Left lung (tissue), 10 donors: ENCODE measurements around the gene DDX49. TPM values are rescaled to one million over a fixed set of nuclear protein-coding genes. Genes with fewer than 3 reads are reported as not detected.

Experiments
- ATAC-seq: fragments of 200-7000 bp; cut with Tn5 transposase; one replicate; pipeline ENCODE4 v1.9.1; 2020; ENCODE audit warnings: moderate library complexity
- DNase-seq, 4 donors: peaks; one replicate each; pipeline ENCODE4 v3.0.0-alpha.2; 2013 to 2020
- H3K27ac ChIP-seq, 2 donors: fragments of 200-600 bp; sonication (generic) in 1 of 2; one replicate each; pipeline versions ENCODE4 v1.5.0 to v1.8.0; 2020 to 2021
- H3K27me3 ChIP-seq, 2 donors: fragments of 200-600 bp; sonication (generic) in 1 of 2; one replicate each; pipeline versions ENCODE4 v1.5.0 to v1.8.0; 2020 to 2021
- H3K36me3 ChIP-seq, 2 donors: fragments of 200-600 bp; sonication (generic) in 1 of 2; one replicate each; pipeline versions ENCODE4 v1.5.0 to v1.8.0; 2020 to 2021
- H3K4me1 ChIP-seq, 2 donors: fragments of 200-600 bp; one replicate each; pipeline ENCODE4 v1.8.0; 2021
- H3K4me3 ChIP-seq, 2 donors: fragments of 200-600 bp; sonication (generic) in 1 of 2; one replicate each; pipeline versions ENCODE4 v1.5.0 to v1.8.0; 2020 to 2021; ENCODE audit warnings: mild to moderate bottlenecking in 1 of 2
- H3K9me3 ChIP-seq, 2 donors: fragments of 200-600 bp; sonication (generic) in 1 of 2; one replicate each; pipeline versions ENCODE4 v1.5.0 to v1.8.0; 2020 to 2021
- intact Hi-C, 2 donors: fragments of 100-400 bp; cut with DNase I; formaldehyde crosslinking; loops; one replicate each; pipeline versions ENCODE4 v1.11.2 to v1.14.2; 2022
- polyA plus RNA-seq, 6 donors: library from polyadenylated mRNA; unstranded; fragments of 120-200 nt; gene quantifications; one replicate each; pipeline ENCODE4 v1.2.1, GENCODE V29; 2013; ENCODE audit not compliant: insufficient read length in 6 of 6
- total RNA-seq, 2 donors: library from RNA; stranded (reverse); fragmentation: NEBNext Ultra II Directional; extraction: Animal tissue kit (Norgen Biotek cat#: 25700); gene quantifications; one replicate each; pipeline ENCODE4 v1.2.1, GENCODE V29; 2021
- TF ChIP-seq, protein P1 (sequence below), 2 donors: fragments of 200-600 bp; sonication (generic) in 1 of 2; IDR thresholded peaks; one replicate each; pipeline versions ENCODE4 v1.5.0 to v1.8.0; 2021; ENCODE audit warnings: antibody characterized with exemption in 2 of 2
- donor health status: DM: no; HTN: yes; CAD: no.
- donor health status: DM: no; HTN: no; CAD: no.

The DDX49 gene
- total and polyA plus RNA-seq, 8 donors, result 33.5 to 51.8 (median 42.4) TPM

DNA sequence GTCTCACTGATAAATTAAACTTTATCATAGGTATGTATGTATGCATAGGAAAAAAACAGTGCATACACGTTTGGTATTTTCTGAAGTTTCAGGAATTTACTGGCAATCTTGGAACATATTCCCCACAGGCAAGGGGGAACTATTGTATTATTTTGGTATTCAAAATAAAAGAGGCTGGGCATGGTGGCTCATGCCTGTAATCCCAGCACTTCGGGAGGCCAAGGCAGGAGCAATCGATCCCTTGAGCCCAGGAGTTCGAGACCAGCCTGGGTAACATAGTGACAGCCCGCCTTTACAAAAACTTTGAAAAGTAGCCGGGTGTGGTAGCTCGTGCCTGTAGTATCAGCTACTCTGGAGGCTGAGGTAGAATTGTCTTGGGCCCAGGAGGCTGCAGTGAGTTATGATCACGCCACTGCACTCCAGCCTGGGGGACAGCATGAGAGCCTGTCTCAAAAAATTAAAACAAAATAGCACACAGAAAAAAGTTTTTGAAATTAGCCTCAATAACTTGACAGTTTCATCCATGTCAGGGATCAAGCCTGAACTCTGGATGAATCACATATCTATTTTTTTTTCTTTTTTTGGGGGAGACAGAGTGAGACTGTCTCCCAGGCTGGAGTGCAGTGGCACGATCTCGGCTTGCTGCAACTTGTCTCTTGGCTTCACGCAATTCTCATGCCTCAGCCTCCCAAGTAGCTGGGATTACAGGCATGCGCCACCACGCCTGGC is 50.6 kb downstream of the DDX49 start:
- no peaks in the 10 kb centered on the region for H3K9me3 ChIP-seq
- H3K27ac ChIP-seq, result peak overlapping the region; percentile 31 to 95
- H3K4me3 ChIP-seq, result no peak overlapping the region
- ATAC-seq, result no peak
- H3K4me1 ChIP-seq, result peaks cover 7 to 84% of the 10 kb centered on the region in 2 donors
- intact Hi-C loops, result no loop called here
- H3K27me3 ChIP-seq, result no peaks in the 10 kb centered on the region
- TF ChIP-seq, protein P1, sequence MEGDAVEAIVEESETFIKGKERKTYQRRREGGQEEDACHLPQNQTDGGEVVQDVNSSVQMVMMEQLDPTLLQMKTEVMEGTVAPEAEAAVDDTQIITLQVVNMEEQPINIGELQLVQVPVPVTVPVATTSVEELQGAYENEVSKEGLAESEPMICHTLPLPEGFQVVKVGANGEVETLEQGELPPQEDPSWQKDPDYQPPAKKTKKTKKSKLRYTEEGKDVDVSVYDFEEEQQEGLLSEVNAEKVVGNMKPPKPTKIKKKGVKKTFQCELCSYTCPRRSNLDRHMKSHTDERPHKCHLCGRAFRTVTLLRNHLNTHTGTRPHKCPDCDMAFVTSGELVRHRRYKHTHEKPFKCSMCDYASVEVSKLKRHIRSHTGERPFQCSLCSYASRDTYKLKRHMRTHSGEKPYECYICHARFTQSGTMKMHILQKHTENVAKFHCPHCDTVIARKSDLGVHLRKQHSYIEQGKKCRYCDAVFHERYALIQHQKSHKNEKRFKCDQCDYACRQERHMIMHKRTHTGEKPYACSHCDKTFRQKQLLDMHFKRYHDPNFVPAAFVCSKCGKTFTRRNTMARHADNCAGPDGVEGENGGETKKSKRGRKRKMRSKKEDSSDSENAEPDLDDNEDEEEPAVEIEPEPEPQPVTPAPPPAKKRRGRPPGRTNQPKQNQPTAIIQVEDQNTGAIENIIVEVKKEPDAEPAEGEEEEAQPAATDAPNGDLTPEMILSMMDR (IDR thresholded peaks at IDR 0.05), result no peak
- DNase-seq, result no peak
- no peaks in the 10 kb centered on the region for H3K36me3 ChIP-seq

DNA sequence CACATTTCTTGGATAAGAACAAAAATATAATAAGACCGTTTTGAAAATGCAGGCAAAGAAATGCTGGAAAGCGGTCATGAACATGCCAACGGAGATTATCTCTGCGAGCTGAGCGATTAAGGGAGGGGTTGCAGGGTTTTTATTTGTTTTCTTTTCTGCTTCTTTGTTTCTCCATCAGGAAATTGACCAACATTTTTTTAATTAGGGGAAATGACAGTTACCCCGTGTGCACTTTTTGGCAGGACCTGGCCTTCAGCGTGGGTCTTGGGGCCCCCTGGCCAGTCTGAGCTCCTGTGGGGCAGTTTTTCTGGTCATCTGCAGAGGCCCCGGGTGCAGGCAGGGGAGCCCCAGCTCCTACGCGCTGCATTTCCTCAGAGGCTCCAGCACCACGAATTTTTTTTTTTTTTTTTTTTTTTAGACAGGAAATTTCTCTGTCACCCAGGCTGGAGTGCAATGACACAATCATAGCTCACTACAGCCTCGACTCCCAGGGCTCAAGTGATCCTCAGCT is 52.8 kb downstream of the DDX49 start:
- no peak overlapping the region for H3K4me3 ChIP-seq
- DNase-seq, result peak in 2 of 4 donors; percentile 21 to 37
- intact Hi-C loops, result no loop called here
- peak overlapping the region; percentile 41 to 95 for H3K27ac ChIP-seq
- no peaks in the 10 kb centered on the region for H3K27me3 ChIP-seq
- H3K4me1 ChIP-seq, result peaks cover 7 to 76% of the 10 kb centered on the region in 2 donors
- peak; percentile 42 for ATAC-seq
- H3K36me3 ChIP-seq, result no peaks in the 10 kb centered on the region
- H3K9me3 ChIP-seq, result no peaks in the 10 kb centered on the region
- TF ChIP-seq, protein P1 (IDR thresholded peaks at IDR 0.05), result no peak

DNA sequence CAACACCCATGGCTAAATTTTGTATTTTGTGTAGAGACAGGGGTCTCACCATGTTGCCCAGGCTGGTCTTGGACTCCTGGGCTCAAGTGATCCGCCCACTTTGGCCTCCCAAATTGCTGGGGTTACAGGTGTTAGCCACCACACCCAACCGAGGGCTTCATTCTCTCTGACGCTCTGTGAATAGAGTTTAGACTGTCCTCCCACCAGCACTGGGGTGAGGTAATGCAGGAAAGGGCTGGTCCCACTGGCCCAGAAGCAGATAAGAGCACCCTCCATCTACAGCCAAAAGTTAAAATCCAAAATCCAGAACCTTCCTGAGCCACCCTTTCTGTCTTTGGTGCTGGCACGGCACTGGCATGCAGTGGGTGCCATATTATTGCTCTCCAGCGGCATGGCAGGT is 53.3 kb downstream of the DDX49 start:
- no peaks in the 10 kb centered on the region for H3K27me3 ChIP-seq
- H3K27ac ChIP-seq, result peak overlapping the region; percentile 41 to 95
- no peaks in the 10 kb centered on the region for H3K36me3 ChIP-seq
- H3K4me1 ChIP-seq, result peaks cover 7 to 71% of the 10 kb centered on the region in 2 donors
- no peaks in the 10 kb centered on the region for H3K9me3 ChIP-seq
- intact Hi-C loops, result no loop called here
- ATAC-seq (no peak), DNase-seq (no peak)
- TF ChIP-seq, protein P1 (IDR thresholded peaks at IDR 0.05), result no peak
- H3K4me3 ChIP-seq, result no peak overlapping the region

DNA sequence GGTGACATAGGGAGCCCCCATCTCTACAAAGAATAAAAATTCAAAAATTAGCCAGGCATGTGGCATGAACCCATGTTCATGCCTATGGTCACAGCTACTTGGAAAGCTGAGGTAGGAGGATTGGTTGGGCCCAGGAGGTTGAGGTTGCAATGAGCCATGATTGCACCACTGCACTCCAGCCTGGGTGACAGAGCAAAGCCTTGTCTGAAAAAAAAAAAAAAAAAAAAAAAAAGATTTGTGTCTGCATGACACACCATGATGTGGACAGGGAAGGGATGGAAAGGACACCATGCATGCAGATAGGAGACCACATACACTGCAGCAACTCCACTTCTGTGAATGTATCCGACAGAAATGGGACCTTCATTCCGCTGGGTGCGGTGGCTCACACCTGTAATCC is 55.5 kb downstream of the DDX49 start:
- TF ChIP-seq, protein P1 (IDR thresholded peaks at IDR 0.05), result no peak
- intact Hi-C loops, result no loop called here
- Histone ChIP-seq H3K4me3 (no peak overlapping the region), H3K36me3 (no peaks in the 10 kb centered on the region), H3K4me1 (peaks cover 3 to 50% of the 10 kb centered on the region in 2 donors), H3K9me3 (no peaks in the 10 kb centered on the region), H3K27me3 (no peaks in the 10 kb centered on the region), H3K27ac (no peak overlapping the region)
- no peak for ATAC-seq
- DNase-seq, result no peak

DNA sequence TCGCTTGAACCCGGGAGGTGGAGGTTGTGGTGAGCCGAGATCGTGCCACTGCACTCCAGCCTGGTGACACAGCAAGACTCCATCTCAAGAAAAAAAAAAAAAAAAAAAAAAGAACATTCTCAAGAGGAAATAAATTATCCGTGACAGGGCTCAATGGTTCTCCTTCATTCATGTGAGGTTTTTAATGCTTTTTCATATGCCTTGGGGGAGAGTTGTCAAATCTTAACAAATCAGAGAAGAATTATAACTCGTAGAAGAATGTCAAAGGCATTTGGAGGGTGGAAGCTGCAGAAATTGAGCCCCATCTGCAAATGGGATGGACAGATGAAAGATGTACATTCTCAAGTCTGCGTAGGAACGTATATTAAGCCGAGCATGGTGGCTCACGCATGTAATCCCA is 56.4 kb downstream of the DDX49 start:
- intact Hi-C loops, result no loop called here
- ATAC-seq, result no peak
- no peaks in the 10 kb centered on the region for H3K9me3 ChIP-seq

More for the DNA sequence above, 56.4 kb downstream of the DDX49 start:
- Histone ChIP-seq H3K27ac (no peak overlapping the region), H3K27me3 (no peaks in the 10 kb centered on the region), H3K4me3 (no peak overlapping the region), H3K4me1 (peaks cover 3 to 41% of the 10 kb centered on the region in 2 donors), H3K36me3 (no peaks in the 10 kb centered on the region)
- TF ChIP-seq, protein P1 (IDR thresholded peaks at IDR 0.05), result no peak
- no peak for DNase-seq

Other genes with a start within 250 kb of the DDX49 start
- 10 to 100 TPM; 11.3 to 13.8 TPM for gene CRTC1, start 236.0 kb upstream of the DDX49 start, total RNA-seq
- gene CRTC1, start 236.0 kb upstream of the DDX49 start, polyA plus RNA-seq, result 10 to 100 TPM; 13.8 to 23.9 (median 16.5) TPM
- gene COMP, start 128.4 kb upstream of the DDX49 start, total RNA-seq, result 10 to 100 TPM in 1 of 2 donors, 1 to 10 TPM in 1; 1.9 to 47.7 TPM
- under 1 TPM in 3 of 6 donors, not detected in 3; 0.23 to 0.26 (median 0.24) TPM for gene COMP, start 128.4 kb upstream of the DDX49 start, polyA plus RNA-seq
- gene UPF1, start 87.8 kb upstream of the DDX49 start, total RNA-seq, result 10 to 100 TPM; 66.9 to 80.9 TPM
- gene UPF1, start 87.8 kb upstream of the DDX49 start, polyA plus RNA-seq, result 10 to 100 TPM; 49.1 to 55.9 (median 55.0) TPM
- under 1 TPM; 0.20 to 0.24 TPM for gene CERS1, start 23.6 kb upstream of the DDX49 start, total RNA-seq
- gene CERS1, start 23.6 kb upstream of the DDX49 start, polyA plus RNA-seq, result 1 to 10 TPM; 3.2 to 4.0 (median 3.6) TPM
- gene COPE, start 328 bp upstream of the DDX49 start, total RNA-seq, result 100 to 1,000 TPM; 196 to 226 TPM
- gene COPE, start 328 bp upstream of the DDX49 start, polyA plus RNA-seq, result 100 to 1,000 TPM in 3 of 6 donors, 10 to 100 TPM in 3; 81.1 to 114 (median 98.9) TPM
- gene HOMER3, start 21.5 kb downstream of the DDX49 start, total RNA-seq, result 10 to 100 TPM; 27.6 to 32.1 TPM
- gene HOMER3, start 21.5 kb downstream of the DDX49 start, polyA plus RNA-seq, result 10 to 100 TPM; 45.0 to 68.0 (median 58.0) TPM
- gene SUGP2, start 113.8 kb downstream of the DDX49 start, total RNA-seq, result 10 to 100 TPM; 64.2 to 80.3 TPM
- 100 to 1,000 TPM in 5 of 6 donors, 10 to 100 TPM in 1; 94.1 to 139 (median 108) TPM for gene SUGP2, start 113.8 kb downstream of the DDX49 start, polyA plus RNA-seq
- 10 to 100 TPM; 23.7 to 37.9 TPM for gene ARMC6, start 113.9 kb downstream of the DDX49 start, total RNA-seq
- gene ARMC6, start 113.9 kb downstream of the DDX49 start, polyA plus RNA-seq, result 10 to 100 TPM; 30.6 to 36.8 (median 34.0) TPM
- gene SLC25A42, start 144.3 kb downstream of the DDX49 start, total RNA-seq, result 10 to 100 TPM in 1 of 2 donors, 1 to 10 TPM in 1; 7.6 to 12.4 TPM
- gene SLC25A42, start 144.3 kb downstream of the DDX49 start, polyA plus RNA-seq, result 10 to 100 TPM; 10.8 to 16.6 (median 13.5) TPM
- gene TMEM161A, start 218.8 kb downstream of the DDX49 start, total RNA-seq, result 10 to 100 TPM; 25.6 to 27.8 TPM
- 10 to 100 TPM; 22.3 to 28.0 (median 25.0) TPM for gene TMEM161A, start 218.8 kb downstream of the DDX49 start, polyA plus RNA-seq